ENCODE data around the gene CHCHD10.
"Not testable (repeated sequence)": the region's sequence is repeated elsewhere in the genome, so short reads cannot be mapped to it uniquely, and the experiment has no call there.

Gene CHCHD10

DNA sequence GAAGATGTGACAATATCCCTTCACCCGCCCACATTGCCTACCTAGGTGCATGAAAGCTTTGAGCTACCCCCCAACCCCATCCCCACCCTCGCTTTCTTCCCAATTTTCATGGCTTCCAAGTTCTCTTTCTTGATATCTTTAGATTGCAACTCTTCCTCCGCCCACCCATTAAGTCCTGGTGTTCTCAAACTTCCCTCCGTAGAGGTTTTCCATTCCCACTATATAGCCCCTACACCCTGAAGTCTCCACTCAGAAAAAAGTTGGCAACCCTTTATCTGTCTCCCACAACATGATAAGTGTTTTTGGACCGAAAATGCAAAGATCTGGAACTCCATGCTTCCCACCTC, 17.4 kb downstream of the CHCHD10 start:
- no peak for DNase-seq (ENCODE audit: low spot score)

DNA sequence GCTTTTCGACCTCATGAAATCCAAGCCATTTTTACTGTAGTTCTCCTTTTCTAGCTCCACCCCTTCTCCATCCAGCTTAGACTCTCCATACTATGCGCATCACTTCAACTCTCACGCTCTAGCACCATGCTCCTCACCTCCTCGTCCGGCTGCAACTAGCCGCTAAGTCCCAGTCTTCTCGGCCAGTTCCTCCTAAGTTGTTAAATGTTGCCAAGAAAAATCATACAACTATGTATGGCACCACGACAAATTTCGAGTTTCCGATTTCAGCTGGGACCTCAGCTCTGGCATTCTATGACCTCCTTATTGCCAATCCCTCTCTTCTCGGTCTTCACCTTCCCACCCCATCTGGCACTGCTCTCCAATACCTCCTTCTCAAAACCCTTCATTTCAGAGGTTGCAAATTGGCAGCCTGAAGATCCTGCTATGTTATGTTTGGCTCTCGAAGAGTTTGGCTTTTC, 17.9 kb downstream of the CHCHD10 start:
- DNase-seq (ENCODE audit: low spot score), result no peak

DNA sequence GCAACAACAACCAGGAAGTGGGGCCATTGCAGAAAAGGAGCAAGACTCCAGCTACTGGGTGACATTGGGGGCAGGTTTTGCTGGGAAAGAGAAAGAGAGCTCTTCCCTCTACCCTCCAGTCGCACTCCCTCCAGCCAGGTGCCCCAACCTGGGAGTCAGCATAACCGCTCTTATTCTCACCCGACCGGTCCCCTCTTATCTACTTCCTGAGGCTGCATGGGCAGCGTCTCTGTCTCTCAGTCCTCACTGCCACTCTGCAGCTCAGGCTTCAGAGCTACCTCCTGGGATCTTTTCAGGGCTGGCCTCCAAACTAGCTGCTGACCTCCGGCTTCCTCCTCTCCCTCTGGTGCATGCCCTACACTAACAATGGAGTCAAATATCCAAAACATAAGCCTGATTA, 22.0 kb downstream of the CHCHD10 start:
- no peak for DNase-seq (ENCODE audit: low spot score)

DNA sequence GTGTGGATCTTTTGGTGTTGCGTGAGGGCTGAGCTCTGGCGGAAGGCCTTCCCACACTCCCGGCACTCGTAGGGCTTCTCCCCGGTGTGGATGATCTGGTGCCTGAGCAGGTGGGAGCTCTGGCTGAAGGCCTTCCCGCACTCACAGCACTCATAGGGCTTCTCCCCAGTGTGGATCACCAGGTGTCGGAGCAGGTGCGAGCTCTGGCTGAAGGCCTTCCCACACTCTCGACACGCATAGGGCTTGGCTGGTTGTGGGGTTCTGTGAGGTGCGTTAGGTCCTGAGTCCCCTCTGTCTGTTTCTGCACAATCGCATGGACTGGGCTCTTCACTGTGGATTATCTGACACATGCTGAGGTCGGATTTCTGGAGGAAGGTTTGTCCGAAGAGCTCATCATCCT, 23.3 kb downstream of the CHCHD10 start:
- no peak for DNase-seq (ENCODE audit: low spot score)

DNA sequence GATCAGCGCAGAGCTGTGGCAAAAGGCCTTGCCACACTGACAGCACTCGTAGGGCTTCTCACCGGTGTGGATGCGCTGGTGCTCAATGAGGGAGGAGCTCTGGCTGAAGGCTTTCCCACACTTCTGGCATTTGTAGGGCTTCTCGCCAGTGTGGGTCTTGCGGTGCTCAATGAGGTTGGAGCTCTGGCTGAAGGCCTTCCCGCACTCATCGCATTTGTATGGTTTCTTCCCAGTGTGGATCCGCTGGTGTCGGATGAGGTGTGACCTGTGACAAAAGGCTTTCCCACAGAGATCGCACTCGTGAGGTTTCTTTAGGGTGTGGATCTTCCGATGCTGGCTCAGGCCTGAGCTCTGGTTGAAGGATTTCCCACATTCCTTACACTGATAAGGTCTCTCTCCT, 23.8 kb downstream of the CHCHD10 start:
- DNase-seq (ENCODE audit: low spot score), result no peak

DNA sequence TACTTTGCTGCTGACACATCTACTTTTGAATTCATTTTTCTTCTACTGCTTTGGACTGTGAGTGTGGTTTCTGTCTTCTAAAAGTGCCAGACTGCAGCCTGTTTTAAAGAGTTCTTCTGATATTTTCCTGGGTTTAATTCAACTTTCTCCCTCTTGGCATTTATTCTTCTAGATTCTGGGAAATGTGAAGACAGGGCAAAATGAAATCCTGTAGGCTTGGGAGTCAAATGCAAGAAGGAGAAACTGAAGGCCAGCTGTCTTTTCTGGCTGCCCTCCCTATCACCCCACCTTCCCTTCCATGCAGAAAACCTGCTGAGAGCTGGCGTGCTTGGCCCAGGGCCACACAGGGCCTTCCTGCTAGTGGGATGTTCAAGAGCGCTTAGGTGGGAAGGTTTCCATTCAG, 24.5 kb downstream of the CHCHD10 start:
- DNase-seq (ENCODE audit: low spot score), result no peak

DNA sequence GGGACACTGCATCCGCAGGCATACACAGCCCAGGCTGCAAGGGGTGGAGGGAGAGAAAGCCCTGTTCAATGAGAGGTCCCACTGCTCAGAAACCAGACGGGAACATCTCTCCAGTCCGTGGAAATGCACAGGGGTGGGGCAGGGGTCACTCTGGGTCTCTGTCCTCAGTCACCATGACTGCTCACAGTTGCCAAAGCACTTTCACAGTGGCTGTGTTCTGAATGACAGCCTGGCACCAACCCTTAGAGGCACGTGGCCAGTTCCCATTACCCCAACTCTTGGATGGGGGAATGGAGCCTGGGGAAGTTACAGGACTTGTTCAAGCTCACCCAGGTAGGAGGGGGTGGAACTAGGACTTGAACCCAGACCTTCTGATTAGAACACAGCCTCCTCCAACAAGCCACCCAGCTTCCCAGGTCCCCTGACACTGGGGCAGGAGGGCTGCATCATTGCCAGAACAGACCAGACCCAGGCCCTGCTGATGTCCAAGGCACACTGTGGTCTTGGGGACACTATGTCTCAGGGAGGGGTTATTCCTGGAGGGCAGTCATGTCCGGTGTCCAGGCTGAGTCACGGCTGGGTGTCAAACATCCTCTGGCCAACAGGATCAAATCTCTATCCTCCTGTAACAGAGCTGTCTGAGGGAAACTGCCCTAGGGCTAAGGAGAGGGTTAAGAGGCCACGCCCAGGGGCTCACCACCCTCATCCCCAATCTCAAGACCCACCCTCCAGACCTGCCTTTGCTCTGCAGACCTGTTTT, 25.1 kb downstream of the CHCHD10 start:
- DNase-seq (ENCODE audit: low spot score), result no peak

DNA sequence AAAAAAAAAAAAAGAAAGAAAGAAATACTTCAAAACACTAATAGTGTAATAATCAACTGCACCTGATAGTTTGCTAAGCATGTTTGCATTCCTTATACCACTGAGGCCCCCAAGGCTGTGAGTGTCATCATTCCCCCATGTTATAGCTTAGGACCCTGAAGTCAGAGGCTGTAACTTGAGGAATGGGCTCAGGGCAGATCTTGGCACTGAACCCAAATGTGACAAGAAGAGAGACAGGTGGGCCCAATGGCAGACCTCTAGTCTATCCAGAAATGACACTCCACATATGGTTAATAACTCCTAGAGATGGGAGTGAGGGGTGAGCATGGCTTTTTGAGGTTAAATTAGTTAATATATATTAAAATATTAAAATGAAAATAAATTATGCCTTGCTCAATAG, 30.1 kb downstream of the CHCHD10 start:
- no peak for DNase-seq (ENCODE audit: low spot score)

DNA sequence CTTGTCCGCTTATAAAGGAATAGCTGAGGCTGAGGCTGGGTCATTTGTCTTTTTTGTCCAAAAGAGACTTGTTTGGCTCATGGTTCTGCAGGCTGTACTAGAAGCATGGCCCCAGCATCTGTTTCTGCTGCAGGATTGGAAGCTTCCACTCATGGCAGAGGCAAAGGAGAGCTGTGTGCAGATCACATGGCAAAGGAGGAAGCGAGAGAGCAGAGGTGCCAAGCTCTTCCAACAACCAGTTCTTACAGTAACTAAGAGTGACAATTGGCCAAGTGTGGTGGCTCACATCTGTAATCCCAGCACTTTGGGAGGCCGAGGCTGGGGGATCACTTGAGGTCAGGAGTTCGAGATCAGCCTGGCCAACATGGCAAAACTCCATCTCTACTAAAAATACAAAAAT, 39.7 kb downstream of the CHCHD10 start:
- DNase-seq (ENCODE audit: low spot score), result not testable (repeated sequence)

DNA sequence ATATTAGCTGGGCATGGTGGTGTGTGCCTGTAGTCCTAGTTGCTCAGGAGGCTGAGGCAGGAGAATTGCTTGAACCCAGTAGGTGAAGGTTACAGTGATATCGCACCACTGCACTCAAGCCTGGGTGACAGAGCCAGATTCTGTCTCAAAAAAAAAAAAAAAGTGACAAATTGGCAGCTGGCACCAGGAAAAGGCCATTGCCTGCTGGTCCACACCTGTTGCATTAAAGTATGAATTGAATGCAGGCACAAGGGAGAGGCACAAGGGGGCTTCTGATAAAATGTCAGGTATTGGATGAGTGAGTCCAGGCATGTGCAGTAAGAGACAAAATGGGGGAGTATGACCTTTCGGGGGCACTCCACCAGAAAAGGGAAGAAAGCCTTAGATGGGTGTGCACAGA, 45.0 kb downstream of the CHCHD10 start:
- DNase-seq (ENCODE audit: low spot score), result no peak

DNA sequence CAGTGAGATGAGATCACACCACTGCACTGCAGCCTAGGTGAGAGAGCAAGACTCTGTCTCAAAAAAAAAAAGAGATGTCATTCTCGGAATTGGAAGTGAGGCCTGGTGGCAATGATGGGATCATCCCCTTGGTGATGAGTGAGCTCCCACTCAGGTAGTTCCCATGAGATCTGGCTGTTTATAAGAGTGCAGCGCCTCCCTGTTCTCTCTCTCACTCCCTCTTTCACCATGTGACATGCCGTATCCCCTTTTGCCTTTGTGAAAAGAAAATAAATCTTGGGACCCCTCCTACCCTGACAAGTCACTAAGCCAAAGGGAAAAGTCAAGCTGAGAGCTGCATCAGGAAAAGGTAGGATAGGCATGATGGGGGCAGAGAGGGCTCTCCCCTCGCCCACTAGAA, 45.6 kb downstream of the CHCHD10 start:
- no peak for DNase-seq (ENCODE audit: low spot score)

DNA sequence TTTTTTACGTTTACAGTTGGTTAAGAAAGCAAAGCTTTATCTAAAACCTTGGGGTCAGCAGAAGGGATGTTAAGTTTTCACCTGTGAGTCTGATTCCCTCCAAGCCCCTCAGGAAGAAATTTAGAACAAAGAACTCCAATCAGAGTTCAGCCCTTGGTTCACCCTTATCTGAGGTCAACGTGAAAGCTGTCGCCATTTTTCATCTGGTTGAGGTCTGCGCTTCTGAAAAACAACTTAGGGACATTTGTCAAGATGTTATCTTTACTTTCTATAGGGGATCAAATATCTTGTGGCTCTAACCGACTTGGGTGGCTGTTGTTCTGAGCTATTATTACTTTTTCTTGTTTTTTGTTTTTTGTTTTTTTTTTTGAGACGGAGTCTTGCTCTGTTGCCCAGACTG, 46.9 kb downstream of the CHCHD10 start:
- no peak for DNase-seq (ENCODE audit: low spot score)

DNA sequence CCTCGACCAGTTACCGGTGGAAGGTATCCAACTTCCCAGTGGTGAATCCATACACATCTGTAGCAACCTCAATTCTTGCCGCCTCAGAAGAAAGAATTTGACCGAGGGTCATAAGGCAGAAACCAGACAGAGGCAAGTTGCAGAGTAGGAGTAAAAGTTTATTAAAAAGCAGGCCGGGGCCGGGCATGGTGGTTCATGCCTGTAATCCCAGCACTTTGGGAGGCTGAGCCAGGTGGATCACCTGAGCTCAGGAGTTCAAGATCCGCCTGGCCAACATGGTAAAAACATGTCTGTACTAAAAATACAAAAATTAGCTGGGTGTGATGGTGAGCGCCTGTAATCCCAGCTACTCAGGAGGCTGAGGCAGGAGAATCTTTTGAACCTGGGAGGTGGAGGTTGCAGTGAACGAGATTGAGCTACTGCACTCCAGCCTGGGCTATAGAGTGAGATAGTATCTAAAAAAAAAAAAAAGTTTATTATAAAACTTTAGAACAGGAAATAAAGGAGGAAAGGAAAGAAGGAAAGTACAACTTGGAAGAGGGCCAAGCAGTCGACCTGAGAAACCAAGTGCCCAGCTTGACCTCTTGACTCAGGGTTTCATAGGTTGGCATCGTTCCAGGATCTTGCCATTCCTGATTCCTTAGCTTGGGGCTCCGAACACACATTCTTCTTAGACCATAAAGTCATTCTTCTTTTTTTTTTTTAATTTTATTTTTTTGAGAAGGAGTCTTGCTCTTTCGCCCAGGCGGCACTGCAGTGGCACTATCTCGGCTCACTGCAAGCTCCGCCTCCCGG, 49.2 kb downstream of the CHCHD10 start:
- DNase-seq (ENCODE audit: low spot score), result no peak

DNA sequence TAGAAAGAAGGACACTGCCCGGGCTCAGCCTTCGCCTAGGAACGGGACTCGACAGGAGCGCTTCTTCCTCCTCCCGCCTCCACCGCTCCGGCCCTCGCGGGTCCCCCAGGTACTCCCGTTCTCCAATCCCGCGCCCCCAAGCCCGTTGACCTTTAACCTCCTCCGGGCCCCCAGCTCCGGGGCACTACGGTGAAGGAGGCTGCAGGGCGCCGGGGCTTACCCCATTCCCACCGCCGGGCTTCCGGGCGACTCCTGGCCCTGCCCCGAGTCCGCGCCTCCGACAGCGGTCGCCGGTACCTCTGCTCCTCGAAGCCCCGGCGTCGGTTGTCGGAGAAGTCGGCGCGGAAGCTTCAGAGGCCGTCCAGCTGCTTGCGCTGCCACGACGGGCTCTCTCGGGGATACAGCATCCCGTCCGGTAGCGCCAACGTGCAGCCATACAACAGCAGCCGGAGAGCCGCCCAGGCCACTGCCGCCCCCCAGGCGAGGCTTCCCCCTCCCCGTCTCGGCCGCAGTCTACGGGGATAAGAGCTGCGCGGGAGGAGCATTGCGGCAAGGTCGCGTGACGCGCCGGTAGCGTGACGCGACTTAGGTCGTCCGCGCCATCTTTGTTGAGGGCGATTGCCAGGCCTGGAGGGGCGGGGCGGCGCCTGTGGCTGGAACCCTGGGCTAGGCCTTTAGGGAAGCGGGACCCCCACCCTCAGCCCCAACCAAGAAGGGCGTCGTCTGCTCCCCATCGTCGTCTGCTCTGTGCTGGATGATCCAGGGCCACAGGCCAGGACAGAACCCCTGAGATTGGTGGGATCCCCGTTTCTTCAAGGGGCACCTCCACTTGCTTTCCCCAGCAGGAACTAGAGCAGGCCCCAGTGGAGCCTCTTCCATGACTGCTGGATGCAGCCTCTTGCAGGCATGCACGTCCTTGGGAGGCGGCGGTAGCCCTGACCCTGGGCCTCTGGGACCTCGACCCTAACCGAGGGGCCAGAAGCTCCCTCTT, 50.7 kb downstream of the CHCHD10 start:
- DNase-seq (ENCODE audit: low spot score), result peak; percentile 91
